H1 (cell line): ENCODE data around the gene PSMD6. TPM values are rescaled to one million over a fixed set of nuclear protein-coding genes. Genes with fewer than 3 reads are reported as not detected.

Experiments
- CTCF ChIA-PET: fragments of 300-600 bp; sonication (Branson Sonifier 250); formaldehyde crosslinking; loops from one replicate; lab custom pipeline; 2021; ENCODE audit not compliant: partially characterized antibody; lab: Charles Lee
- POLR2A ChIA-PET: fragments of 300-600 bp; sonication (Branson Sonifier 250); formaldehyde crosslinking; loops from one replicate; lab custom pipeline; 2021; ENCODE audit warnings: inconsistent platforms; ENCODE audit not compliant: partially characterized antibody; lab: Charles Lee
- DNase-seq, 2 experiments: peaks; one replicate each; pipeline versions ENCODE4 v3.0.0 to v3.0.0-alpha.2; 2010 to 2022; ENCODE audit warnings: low spot score in 2 of 2, low read depth in 1 of 2, mixed read lengths in 1 of 2
- FAIRE-seq: peaks from 2 replicates; lab custom pipeline; 2011; peaks lifted over from hg19 to GRCh38; lab: Jason Lieb, UNC
- H2AFZ ChIP-seq: 2 replicates; pipeline ENCODE4 v1.8.1; 2012; ENCODE audit warnings: low read length, inconsistent platforms
- H2AK5ac ChIP-seq: 2 replicates; pipeline ENCODE4 v1.6.1; 2013; ENCODE audit warnings: low read depth, low read length
- H2BK120ac ChIP-seq: replicated peaks from 2 replicates; pipeline ENCODE3; 2013; ENCODE audit warnings: low read depth, low read length, inconsistent platforms
- H2BK12ac ChIP-seq: 2 replicates; pipeline ENCODE4 v1.6.1; 2013; ENCODE audit warnings: low read depth, low read length
- H2BK15ac ChIP-seq: 2 replicates; pipeline ENCODE4 v1.6.1; 2013; ENCODE audit warnings: low read length
- H2BK20ac ChIP-seq: 2 replicates; pipeline ENCODE4 v1.6.1; 2013; ENCODE audit warnings: low read length
- H2BK5ac ChIP-seq: 2 replicates; pipeline ENCODE4 v1.6.1; 2013; ENCODE audit warnings: low read depth, low read length
- H3K14ac ChIP-seq: 2 replicates; pipeline ENCODE4 v1.6.1; 2013; ENCODE audit warnings: inconsistent platforms; ENCODE audit not compliant: insufficient read length
- H3K18ac ChIP-seq: 2 replicates; pipeline ENCODE4 v1.6.1; 2013; ENCODE audit warnings: low read length; ENCODE audit errors: extremely low read depth
- H3K23ac ChIP-seq: 2 replicates; pipeline ENCODE4 v1.6.1; 2013; ENCODE audit warnings: inconsistent platforms; ENCODE audit not compliant: insufficient read length
- H3K23me2 ChIP-seq: 2 replicates; pipeline ENCODE4 v1.6.1; 2013; ENCODE audit warnings: low read depth, low read length
- H3K27ac ChIP-seq: 2 replicates; pipeline ENCODE4 v1.6.1; 2011; ENCODE audit warnings: low read depth, low read length, inconsistent platforms
- H3K27me3 ChIP-seq, 4 experiments: replicated peaks in 1 of 4; 1 replicate in 1 of 4; 2 replicates in 3 of 4; pipeline versions ENCODE4 v1.6.1 to v1.8.1; 2011 to 2013; ENCODE audit warnings: low read length in 3 of 4, mild to moderate bottlenecking in 3 of 4, inconsistent platforms in 2 of 4, mixed read lengths in 2 of 4, moderate library complexity in 1 of 4; ENCODE audit not compliant: control insufficient read depth in 3 of 4, insufficient read depth in 3 of 4; ENCODE audit errors: extremely low read depth in 1 of 4
- H3K36me3 ChIP-seq, 4 experiments: 2 replicates each; pipeline versions ENCODE4 v1.6.1 to v1.8.1; 2011 to 2013; ENCODE audit warnings: mild to moderate bottlenecking in 4 of 4, low read length in 3 of 4, moderate library complexity in 2 of 4, control low read depth in 1 of 4, inconsistent platforms in 1 of 4; ENCODE audit not compliant: insufficient read depth in 4 of 4, control insufficient read depth in 2 of 4
- H3K4ac ChIP-seq: replicated peaks from 2 replicates; pipeline ENCODE3; 2013; ENCODE audit warnings: low read length, low read depth, mixed read lengths, inconsistent platforms; ENCODE audit not compliant: insufficient read length
- H3K4me1 ChIP-seq, 4 experiments: replicated peaks in 1 of 4; 1 replicate in 1 of 4; 2 replicates in 3 of 4; pipeline versions ENCODE4 v1.6.1 to v1.8.1; 2011 to 2013; ENCODE audit warnings: low read length in 3 of 4, inconsistent platforms in 2 of 4, mixed read lengths in 1 of 4; ENCODE audit not compliant: insufficient read depth in 4 of 4, control insufficient read depth in 3 of 4
- H3K4me2 ChIP-seq, 2 experiments: 2 replicates each; pipeline versions ENCODE4 v1.6.1 to v1.8.1; 2011 to 2013; ENCODE audit warnings: low read depth in 2 of 2, low read length in 2 of 2, control low read depth in 1 of 2, inconsistent platforms in 1 of 2, mild to moderate bottlenecking in 1 of 2; ENCODE audit not compliant: insufficient read depth in 1 of 2
- H3K4me3 ChIP-seq, 4 experiments: fragments of 200-600, 300-600 bp in 1 of 4; sonication (generic), shearing (Covaris generic), sonication (Bioruptor Twin) in 1 of 4; 2 replicates each; pipeline versions ENCODE4 v1.5.1 to v1.8.1; 2011 to 2016; ENCODE audit warnings: low read length in 4 of 4, low read depth in 3 of 4, control low read depth in 2 of 4, inconsistent platforms in 2 of 4, mild to moderate bottlenecking in 2 of 4, mixed read lengths in 1 of 4, moderate library complexity in 1 of 4; ENCODE audit not compliant: insufficient read depth in 2 of 4; ENCODE audit errors: extremely low read depth in 1 of 4
- H3K56ac ChIP-seq: replicated peaks from 2 replicates; pipeline ENCODE3; 2013; ENCODE audit warnings: low read depth, mild to moderate bottlenecking, mixed read lengths, low read length, inconsistent platforms; ENCODE audit not compliant: insufficient read length
- H3K79me1 ChIP-seq: 2 replicates; pipeline ENCODE4 v1.6.1; 2013; ENCODE audit warnings: low read depth, low read length, control low read depth
- H3K79me2 ChIP-seq, 2 experiments: 2 replicates each; pipeline versions ENCODE4 v1.6.1 to v1.8.1; 2012 to 2013; ENCODE audit warnings: low read length in 2 of 2, mild to moderate bottlenecking in 2 of 2, inconsistent platforms in 1 of 2; ENCODE audit not compliant: insufficient read depth in 2 of 2, control insufficient read depth in 1 of 2
- H3K9ac ChIP-seq, 4 experiments: replicated peaks in 1 of 4; 1 replicate in 1 of 4; 2 replicates in 3 of 4; pipeline versions ENCODE4 v1.6.1 to v1.8.1; 2011 to 2013; ENCODE audit warnings: low read depth in 3 of 4, low read length in 3 of 4, control low read depth in 2 of 4, mild to moderate bottlenecking in 2 of 4, moderate library complexity in 2 of 4, inconsistent platforms in 1 of 4; ENCODE audit errors: extremely low read depth in 1 of 4
- H3K9me3 ChIP-seq, 2 experiments: 2 replicates each; pipeline versions ENCODE4 v1.6.1 to v1.8.1; 2012 to 2013; ENCODE audit warnings: mild to moderate bottlenecking in 2 of 2, moderate library complexity in 2 of 2, control low read depth in 1 of 2, inconsistent platforms in 1 of 2, low read depth in 1 of 2, low read length in 1 of 2, mixed read lengths in 1 of 2; ENCODE audit not compliant: insufficient read depth in 2 of 2
- H4K20me1 ChIP-seq, 2 experiments: replicated peaks in 1 of 2; 2 replicates each; pipeline versions ENCODE3 to v1.8.1; 2011 to 2013; ENCODE audit warnings: inconsistent platforms in 2 of 2, low read length in 2 of 2, mild to moderate bottlenecking in 1 of 2; ENCODE audit not compliant: insufficient read depth in 2 of 2, control insufficient read depth in 1 of 2
- H4K5ac ChIP-seq: 2 replicates; pipeline ENCODE4 v1.6.1; 2013; ENCODE audit warnings: low read length, low read depth, mixed read lengths, inconsistent platforms; ENCODE audit not compliant: insufficient read length
- H4K8ac ChIP-seq: 2 replicates; pipeline ENCODE4 v1.8.0; 2013; ENCODE audit warnings: mild to moderate bottlenecking, moderate library complexity, low read length, inconsistent platforms; ENCODE audit not compliant: insufficient read depth; ENCODE audit errors: extremely low read depth
- H4K91ac ChIP-seq: replicated peaks from 2 replicates; pipeline ENCODE3; 2013; ENCODE audit warnings: low read length, mixed read lengths, inconsistent platforms; ENCODE audit not compliant: insufficient read length
- CBX8 ChIP-seq: fragments of 300-800, 300-1000 bp; sonication (generic); IDR thresholded peaks from 2 replicates; pipeline ENCODE4 v1.7.1; 2016; ENCODE audit warnings: low read depth, low read length, borderline replicate concordance
- CREB1 ChIP-seq: IDR thresholded peaks from 2 replicates; pipeline ENCODE4 v1.6.1; 2012; ENCODE audit warnings: inconsistent platforms
- EGR1 ChIP-seq: IDR thresholded peaks from 2 replicates; pipeline ENCODE4 v1.6.1; 2011; ENCODE audit warnings: low read depth, low read length, borderline replicate concordance
- EP300 ChIP-seq, 2 experiments: IDR thresholded peaks; 1 replicate in 1 of 2; 2 replicates in 1 of 2; pipeline ENCODE4 v1.6.1; 2011 to 2012; ENCODE audit warnings: low read depth in 2 of 2, low read length in 2 of 2, mild to moderate bottlenecking in 2 of 2, borderline replicate concordance in 1 of 2, inconsistent platforms in 1 of 2, moderate library complexity in 1 of 2
- RBBP5 ChIP-seq: IDR thresholded peaks from 2 replicates; pipeline ENCODE4 v1.7.1; 2012; ENCODE audit warnings: low read depth, mild to moderate bottlenecking, inconsistent platforms, low read length, moderate library complexity, borderline replicate concordance
- RNF2 ChIP-seq: fragments of 200-900, 300-1000 bp; sonication (generic); IDR thresholded peaks from 2 replicates; pipeline ENCODE4 v1.7.1; 2016; ENCODE audit warnings: borderline replicate concordance, low read depth, mild to moderate bottlenecking, antibody characterized with exemption, low read length; ENCODE audit not compliant: poor library complexity, severe bottlenecking; ENCODE audit errors: missing control alignments
- SIRT6 ChIP-seq: IDR thresholded peaks from one replicate; pipeline ENCODE4 v1.7.1; 2012; ENCODE audit warnings: low read length, inconsistent platforms
- SRF ChIP-seq: IDR thresholded peaks from 2 replicates; pipeline ENCODE4 v1.6.1; 2011; ENCODE audit warnings: mild to moderate bottlenecking, low read depth, low read length, moderate library complexity
- TAF7 ChIP-seq: optimal IDR thresholded peaks from 2 replicates; pipeline ENCODE3; 2011; ENCODE audit warnings: low read depth, mild to moderate bottlenecking, inconsistent platforms, low read length, moderate library complexity, borderline replicate concordance
- TBP ChIP-seq: IDR thresholded peaks from 2 replicates; pipeline ENCODE4 v1.6.1; 2011; ENCODE audit warnings: low read depth, low read length, improper control_type of control experiment
- TCF12 ChIP-seq: IDR thresholded peaks from 2 replicates; pipeline ENCODE4 v1.6.1; 2011; ENCODE audit warnings: low read depth, mild to moderate bottlenecking, low read length
- YY1 ChIP-seq: IDR thresholded peaks from 2 replicates; pipeline ENCODE4 v1.6.1; 2011; ENCODE audit warnings: low read depth, mild to moderate bottlenecking, low read length
- ZNF274 ChIP-seq: IDR thresholded peaks from 2 replicates; pipeline ENCODE4 v1.7.0; 2012; ENCODE audit warnings: low read length, borderline replicate concordance; ENCODE audit errors: extremely low read depth
- WGBS, 2 experiments: shearing (Covaris generic) in 1 of 2; methylation state at CpG; one replicate each; pipeline versions ENCODE4 v1.1.6 to v1.1.7; 2013 to 2015; ENCODE audit warnings: low lambda C conversion rate in 2 of 2, mixed read lengths in 2 of 2, inconsistent platforms in 1 of 2, low coverage in 1 of 2, missing lambda C conversion rate in 1 of 2; ENCODE audit not compliant: insufficient replicate concordance in 2 of 2, insufficient coverage in 1 of 2, insufficient read length in 1 of 2; ENCODE audit errors: extremely low coverage in 1 of 2, missing lambda C conversion rate in 1 of 2; 5-methylcytosine and 5-hydroxymethylcytosine counted together
- polyA plus RNA-seq, 7 experiments: library from polyadenylated mRNA; depleted of rRNA in 3 of 7; stranded (reverse) in 5 of 7; unstranded in 2 of 7; fragments of >200 nt in 5 of 7; fragments of 200-250 nt in 2 of 7; gene quantifications; 1 replicate in 5 of 7; 2 replicates in 1 of 7; 4 replicates in 1 of 7; pipeline versions ENCODE4 v1.2.1 to v1.2.3, GENCODE V29; 2011 to 2013; ENCODE audit warnings: missing spikeins in 2 of 7, mixed read lengths in 2 of 7
- total RNA-seq: library from RNA; stranded (reverse); fragmentation: NEBNext Ultra II Directional; extraction: Animal tissue kit (Norgen Biotek cat#: 25700); gene quantifications from 2 replicates; pipeline ENCODE4 v1.2.1, GENCODE V29; 2021

Gene PSMD6
- total and polyA plus RNA-seq, 2 of the 8 experiments (the other 6 are each of a cell fraction or from before 2014, with no cell fraction given): 43.7 to 104 TPM

GRCh38 chr3:63976161-63976871, 47.0 kb downstream of the PSMD6 start:
- Histone ChIP-seq H2BK120ac (no peak overlapping the region), H3K23me2 (no peaks in the 10 kb centered on the region), H3K4me2 (no peak overlapping the region), H3K9ac (no peak overlapping the region), H3K27ac (no peak overlapping the region), H4K5ac (no peak overlapping the region), H3K14ac (no peak overlapping the region), H4K20me1 (peaks cover 0 to 4% of the 10 kb centered on the region in 2 experiments), H3K4ac (no peak overlapping the region), H3K79me2 (peaks cover 0 to 15% of the 10 kb centered on the region in 2 experiments; a peak in 2 of 4 replicates), H3K27me3 (no peaks in the 10 kb centered on the region), H2BK5ac (no peak overlapping the region), H3K4me1 (peaks cover 0 to 10% (median 1%) of the 10 kb centered on the region in 4 experiments; a peak in 4 of 7 replicates), H3K23ac (no peak overlapping the region), H2AK5ac (no peak overlapping the region), H4K8ac (no peak overlapping the region), H3K9me3 (no peaks in the 10 kb centered on the region), H4K91ac (no peak overlapping the region), H3K36me3 (peaks cover 0 to 8% (median 0%) of the 10 kb centered on the region in 4 experiments; a peak in 1 of 8 replicates), H2AFZ (no peak overlapping the region), H3K4me3 (no peak overlapping the region), H2BK12ac (no peak overlapping the region), H3K18ac (no peak overlapping the region), H2BK20ac (no peak overlapping the region), H3K79me1 (no peaks in the 10 kb centered on the region; the same call in 1 of the 2 replicates), H2BK15ac (no peak overlapping the region), H3K56ac (no peak overlapping the region)
- ChIA-PET CTCF (interaction anchor here (0.6 to 3.3 kb wide), 5 partner anchors 12 to 54 kb away, joined by 3 to 16 read pairs (median 6); no protein-coding TSS in a partner anchor), POLR2A (interaction anchor here (0.9 to 1.1 kb wide), 2 partner anchors 10 to 11 kb away, joined by 3 to 4 read pairs; no protein-coding TSS in a partner anchor)
- DNase-seq (no peak), FAIRE-seq (no peak)
- WGBS, 2 experiments: 90% methylated on average over 4 of the region's 4 CpGs; no CpG with 5 or more reads in 1 of the 2 experiments
- TF ChIP-seq EGR1: no peak
- TF ChIP-seq RNF2: no peak
- no peak for TF ChIP-seq CBX8
- no peak for TF ChIP-seq TCF12
- no peak for TF ChIP-seq TBP
- no peak for TF ChIP-seq CREB1
- no peak for TF ChIP-seq TAF7
- TF ChIP-seq EP300 (IDR thresholded peaks at IDR 0.05; ENCODE audit: borderline replicate concordance in 1 of 2, low read depth in 2 of 2, low read length in 2 of 2): no peak
- no peak for TF ChIP-seq SIRT6
- TF ChIP-seq ZNF274: no peak
- TF ChIP-seq YY1: no peak
- TF ChIP-seq SRF: no peak
- TF ChIP-seq RBBP5: no peak
